IPS DF 19.7 (cell line): Measurements from ENCODE around the gene SFRP5.

Source experiments
- DNase-seq: peaks from one replicate; pipeline ENCODE4 v3.0.0-alpha.2; 2013; ENCODE audit warnings: low read depth, low spot score

The SFRP5 gene

DNA sequence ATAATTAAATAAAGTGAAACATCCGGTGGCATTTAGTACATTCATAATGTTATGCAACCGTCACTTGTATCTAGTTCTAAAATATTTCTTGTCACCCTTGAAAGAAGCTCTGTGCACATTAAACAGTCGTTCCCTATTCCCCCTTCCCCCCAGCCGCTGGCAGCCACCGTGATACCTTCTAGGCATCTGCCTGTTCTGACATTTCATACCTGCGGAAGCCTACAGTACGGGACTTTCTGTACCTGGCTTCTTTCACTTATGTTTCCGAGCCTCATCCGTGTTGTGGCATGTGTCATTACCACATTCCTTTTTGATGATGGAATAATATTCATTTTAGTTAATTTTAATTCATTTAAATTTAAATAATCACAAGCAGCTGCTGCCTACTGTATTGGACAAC lies 13.9 kb upstream of the SFRP5 start:
- no peak for DNase-seq

DNA sequence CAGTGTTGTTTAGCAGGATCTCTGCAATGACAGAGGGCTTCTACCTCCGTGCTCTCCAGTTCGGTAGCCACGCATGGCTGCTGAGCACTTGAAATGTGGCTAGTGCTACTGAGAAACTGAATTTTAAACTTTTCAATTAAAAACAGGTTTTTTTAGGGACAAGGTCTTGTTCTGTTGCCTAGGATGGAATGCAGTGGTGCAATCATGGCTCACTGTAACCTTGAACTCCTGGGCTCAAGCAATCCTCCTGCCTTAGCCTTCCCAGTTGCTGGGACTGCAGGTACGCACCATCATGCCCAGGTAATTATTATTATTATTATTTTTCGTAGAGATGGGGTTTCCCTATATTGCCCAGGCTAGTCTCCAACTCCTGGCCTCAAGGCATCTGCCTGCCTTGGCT lies 13.4 kb upstream of the SFRP5 start:
- no peak for DNase-seq

DNA sequence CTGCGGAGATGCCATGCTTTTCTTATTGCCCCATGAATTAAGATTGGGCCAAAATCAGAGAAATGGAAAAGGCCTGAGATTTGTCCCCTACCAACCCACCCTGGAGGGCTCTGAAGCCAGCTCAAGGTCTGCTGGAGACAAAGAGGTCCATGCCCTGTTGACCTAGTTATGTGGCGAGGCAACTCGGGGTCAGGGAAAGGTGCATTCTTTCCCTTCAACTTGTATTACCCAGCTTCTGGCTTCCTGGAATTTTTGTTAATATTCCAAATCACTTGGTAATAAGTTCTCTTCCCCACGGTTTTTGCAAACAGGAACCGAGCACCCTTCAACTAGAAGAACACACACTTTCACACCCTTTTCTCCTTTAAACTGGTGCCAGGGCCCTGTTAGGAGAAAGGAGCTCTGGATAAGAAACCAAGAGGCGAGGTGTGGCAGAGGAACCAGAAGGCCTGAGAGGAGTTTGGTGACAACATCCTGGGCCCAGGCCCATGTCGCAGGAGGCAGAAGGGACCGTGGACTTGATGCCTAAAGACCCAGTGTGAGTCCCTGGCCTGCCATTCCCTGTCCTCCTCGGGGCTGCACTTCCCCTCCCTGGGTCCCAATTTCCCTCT lies 12.5 kb upstream of the SFRP5 start:
- no peak for DNase-seq

DNA sequence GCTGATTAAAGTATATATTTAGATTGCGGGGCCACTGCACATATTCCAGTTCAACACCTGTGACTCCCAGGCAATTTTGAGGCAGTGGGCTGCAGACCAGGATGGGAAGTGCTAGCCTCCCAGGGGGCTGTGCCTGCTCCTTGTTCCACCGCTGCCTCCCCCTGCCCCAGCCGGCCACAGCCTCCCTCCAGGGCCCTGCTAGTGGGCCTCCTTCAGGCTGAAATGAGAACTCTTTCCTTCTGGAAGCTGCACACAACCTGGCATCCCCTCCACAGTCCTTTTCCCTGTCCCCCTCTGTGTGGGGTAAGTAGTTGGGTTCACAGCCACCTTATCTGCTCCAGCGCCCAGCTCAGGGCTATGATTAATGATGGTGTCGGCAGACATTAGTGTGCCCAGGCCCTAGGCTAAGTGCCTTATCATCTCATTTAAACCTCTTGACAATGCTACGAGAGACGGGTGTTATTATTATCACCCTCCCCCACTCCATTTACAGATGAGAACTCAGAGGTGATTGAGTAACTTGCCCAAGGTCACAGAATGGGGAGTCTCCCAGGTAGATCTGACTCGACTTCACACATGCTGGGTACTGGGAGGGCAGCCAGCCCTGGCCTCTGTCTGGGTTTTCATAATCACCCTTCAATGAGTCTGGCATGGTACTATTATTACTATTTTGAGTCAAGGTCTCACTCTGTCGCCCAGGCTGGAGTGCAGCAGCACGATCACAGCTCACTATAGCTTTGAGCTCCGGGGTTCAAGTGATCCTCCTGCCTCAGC lies 10.8 kb upstream of the SFRP5 start:
- no peak for DNase-seq

DNA sequence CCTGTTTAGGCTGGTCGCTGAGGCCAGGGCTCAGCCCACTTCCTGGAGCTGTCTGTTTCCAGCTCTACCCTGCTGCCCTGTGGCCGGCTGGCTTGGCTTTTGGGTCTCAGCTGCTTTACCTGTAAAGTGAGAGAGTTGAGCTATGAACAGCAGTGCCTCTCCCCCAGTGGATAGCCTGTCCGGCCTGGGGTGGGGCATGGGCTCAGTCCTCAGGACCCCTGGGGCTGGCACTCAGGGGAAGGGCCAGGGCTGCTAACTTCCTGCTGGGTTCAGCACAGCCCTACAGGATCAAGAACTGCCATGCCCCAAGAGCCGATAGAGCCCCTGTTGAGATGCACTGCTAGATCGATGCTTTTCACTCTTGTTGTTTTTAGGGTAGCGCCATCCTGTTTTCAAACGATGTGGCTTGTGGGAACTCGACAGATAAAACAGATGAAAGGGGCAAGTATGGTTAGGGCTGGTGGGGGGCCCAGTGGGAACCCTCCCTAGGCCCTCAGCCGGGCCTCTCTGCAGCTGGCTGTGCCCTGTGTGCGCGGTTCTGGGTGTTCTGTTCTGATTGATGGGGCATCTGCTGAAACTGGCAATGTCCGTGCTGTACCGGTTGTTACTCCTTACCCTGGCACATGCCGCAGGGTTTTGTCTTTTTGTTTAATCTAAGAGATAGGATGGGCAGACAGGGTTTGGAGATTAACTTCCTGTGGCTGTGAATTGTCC lies 10.0 kb upstream of the SFRP5 start:
- DNase-seq, result no peak

DNA sequence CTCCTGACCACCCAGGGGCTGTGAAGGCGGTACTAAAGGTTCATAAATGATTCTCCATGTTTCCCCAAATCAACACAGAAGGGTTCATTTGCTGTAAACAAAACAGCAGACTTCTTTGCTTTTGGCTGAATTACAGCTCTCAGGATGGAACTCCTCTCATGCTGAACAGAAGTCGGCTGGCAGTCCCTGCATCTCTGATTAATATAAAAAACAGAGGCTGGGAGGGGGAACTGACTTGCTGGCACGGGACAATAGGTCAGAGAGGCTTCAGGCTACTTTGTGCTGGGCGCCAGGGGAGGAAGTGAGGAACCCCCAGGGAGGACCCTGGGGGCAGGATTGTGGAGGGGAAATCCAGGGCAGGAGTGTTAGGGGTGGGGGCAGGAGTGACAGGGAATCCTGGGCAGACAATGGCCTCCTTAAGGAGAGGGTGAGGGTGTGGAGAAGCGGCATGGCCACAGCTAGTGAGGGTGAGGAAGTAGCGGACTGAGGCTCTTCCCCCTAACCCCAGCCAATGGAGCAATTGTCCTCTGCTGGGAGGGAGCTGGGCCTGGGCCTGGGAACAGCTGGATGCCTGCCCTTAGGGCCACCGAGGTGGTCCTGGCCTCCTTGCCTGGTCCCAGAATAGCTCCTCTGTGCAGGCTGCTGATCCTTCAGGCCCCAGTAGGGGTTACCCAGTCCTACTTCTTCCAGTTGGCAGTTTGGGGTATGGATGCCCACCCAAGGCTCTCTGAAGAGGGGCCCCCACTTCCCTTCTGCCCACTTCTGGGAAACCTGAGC lies 9.2 kb upstream of the SFRP5 start:
- DNase-seq, result no peak

DNA sequence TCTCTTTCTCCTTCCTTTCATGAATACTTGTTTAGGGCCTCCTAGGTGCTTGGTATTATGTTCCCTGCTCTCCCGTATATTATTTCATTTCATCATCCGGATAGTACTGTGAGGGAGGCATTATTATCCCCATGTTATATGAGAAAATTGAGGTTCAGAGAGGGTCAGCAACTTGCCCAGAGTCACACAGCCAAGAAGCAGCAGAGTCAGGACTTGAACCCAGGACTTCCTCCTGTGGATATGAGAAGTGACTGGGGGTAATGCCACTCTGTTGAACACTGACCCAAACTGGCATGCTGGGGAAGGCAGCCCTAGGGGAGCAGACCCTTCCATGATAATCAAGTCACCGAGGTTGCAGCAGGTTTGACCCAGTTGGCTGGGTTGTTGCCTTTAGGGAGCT lies 8.2 kb upstream of the SFRP5 start:
- no peak for DNase-seq

DNA sequence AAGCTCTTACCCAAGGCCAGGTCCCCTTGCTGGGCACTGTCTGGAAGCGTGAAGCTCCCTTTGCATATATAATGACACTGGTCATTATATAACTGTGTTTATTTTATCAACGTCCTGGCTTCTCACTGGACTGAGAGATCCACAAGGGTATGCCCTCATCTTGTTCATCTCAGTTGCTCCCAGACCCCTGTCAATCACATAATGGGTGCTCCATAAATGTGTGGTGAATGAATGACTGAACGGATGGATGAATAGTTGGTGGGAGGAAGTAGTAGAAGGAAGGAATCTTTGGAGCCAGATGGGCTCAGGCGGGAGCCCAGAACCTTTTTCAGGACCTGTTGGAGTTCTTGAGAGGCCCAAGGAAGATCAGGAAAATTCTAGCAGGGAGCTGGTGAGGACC lies 7.7 kb upstream of the SFRP5 start:
- no peak for DNase-seq

DNA sequence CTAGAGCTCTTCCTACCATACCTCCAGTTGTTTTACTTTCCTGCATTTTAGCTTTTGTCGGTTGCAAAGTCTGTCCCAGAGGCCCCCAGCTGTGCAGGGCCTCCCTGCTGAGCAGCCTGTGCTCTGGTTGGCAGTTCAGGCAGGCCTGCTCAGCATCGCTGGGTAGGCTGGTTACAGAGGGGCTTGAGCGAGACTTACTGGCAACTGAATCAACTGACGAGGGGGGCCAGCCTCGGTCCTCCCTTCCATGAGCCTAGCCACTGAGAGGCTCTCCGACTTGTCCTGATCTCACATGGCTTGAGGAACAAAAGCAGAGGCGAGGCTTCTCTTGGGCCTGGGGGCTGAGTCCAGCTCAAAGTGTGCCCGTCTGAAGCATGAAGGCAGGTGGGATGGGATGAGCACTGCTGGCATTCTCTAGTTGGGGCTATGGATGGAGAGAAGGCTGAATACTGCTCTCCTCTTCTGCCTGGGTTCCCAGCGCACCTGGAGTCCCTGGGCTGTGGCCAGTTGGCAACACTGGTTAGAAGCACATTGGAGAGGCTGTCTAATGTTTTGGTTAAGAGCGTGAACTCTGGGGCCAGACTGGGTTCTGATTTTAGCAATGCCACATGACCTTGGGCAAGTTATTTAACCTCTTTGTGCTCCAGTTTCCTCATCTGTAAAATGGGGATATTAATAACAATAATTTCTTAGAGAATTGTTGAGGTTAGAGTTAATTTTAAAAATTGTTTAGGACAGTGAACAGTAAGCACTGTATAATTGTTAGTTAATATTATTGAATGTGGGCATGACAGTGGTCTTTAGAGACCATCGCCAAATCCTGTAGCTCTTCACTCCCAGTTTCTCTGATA lies 6.9 kb upstream of the SFRP5 start:
- DNase-seq, result no peak

DNA sequence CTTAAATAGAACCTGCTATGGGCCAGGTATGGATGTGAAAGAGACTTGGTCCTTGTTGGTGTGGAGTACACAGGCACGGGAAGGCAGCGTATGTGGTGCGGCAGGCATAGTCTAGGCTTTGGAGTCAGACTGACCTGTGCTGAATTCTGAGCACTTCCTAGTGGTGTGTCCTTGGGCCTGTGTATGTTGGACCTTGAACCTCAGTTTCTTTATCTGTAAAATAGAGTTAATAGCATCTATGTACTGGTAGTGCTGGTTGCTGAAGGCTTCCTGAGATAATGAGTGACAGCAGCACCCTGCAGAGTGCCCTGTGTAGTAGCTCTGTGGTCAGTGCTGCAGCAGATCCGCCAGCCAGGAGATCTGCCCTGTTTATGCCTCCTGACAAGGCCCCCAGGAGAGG lies 5.3 kb upstream of the SFRP5 start:
- DNase-seq, result no peak

DNA sequence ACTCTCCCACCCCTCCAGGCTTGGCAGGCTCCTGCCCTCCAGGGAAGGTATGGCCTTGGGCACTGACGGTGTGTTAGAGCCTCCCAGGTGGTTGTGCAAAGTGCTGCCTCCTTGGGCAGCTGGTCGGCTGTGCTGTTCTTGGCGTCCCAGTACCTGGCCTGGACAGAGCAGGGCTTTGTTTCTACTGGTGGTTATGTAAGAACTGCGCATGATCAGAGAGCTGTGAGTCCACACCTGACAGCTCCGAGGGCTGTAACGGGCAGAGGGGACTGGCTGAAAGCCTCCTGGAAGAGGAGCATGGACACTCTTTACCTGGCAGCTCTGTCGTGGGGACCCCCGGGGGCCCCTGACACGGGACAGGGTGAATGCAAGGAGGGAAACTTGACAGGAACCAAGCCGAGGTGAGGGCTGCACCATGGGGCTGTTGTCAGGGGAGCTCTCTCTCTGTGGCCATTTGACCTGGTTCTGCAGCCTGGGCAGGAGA lies 3.1 kb upstream of the SFRP5 start:
- no peak for DNase-seq

DNA sequence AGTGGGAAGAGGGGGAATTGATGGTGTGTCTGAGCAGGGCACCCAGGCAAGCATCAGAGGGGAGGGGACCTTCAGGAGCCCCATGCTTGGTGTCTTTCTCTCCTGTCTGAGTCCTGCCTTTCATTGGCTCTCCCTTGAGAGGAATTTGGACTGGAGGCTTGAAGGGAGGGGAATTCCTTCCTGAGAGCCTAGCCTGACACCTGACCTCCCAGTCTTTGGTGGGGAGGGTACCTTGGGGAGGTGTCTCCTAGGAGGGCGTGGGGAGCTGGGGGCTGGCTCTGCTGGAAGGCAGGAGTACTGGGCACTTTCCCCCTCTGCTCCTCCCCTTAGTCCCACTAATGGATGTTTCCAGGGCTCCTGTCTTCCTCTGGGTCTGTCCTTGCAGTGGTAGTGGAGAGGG lies 1.3 kb upstream of the SFRP5 start:
- DNase-seq, result no peak

DNA sequence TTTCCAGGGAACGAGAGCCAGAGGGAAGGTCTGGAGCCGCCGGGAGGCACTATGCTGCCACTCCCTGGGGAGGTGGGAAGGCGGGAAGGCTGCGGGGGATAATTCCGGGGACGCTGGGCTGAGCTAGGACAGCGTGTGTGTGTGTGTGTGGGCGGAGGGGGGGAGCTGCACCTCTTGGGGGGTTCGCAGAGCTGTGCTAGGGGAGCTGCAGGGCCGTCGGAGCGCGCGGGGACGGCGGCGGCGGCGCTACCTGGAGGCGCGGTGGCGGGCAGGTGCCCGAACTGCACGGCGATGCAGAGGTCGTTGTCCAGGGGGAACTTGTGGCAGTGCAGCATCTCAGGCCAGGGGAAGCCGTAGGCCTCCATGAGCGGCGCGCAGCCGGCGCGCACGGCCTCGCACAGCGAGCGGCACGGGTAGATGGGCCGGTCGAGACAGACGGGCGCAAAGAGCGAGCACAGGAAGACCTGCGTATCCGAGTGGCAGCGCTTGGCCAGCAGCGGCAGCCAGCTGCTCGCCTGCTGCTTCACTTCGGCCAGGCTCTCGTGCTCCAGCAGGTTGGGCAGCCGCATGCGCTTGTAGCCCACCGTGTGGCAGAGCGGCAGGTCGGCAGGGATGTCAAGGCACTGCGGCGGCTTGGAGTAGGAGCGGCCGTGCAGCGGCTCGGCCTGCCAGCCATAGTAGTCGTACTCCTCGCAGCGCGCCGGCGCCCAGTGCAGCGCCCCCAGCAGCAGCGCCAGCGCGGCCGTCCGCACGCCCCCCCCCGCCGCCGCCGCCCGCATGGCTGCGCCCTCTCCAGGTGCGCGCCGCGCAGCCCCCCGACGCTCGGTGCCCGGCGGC lies 526 bp downstream of the SFRP5 start:
- DNase-seq, result no peak

DNA sequence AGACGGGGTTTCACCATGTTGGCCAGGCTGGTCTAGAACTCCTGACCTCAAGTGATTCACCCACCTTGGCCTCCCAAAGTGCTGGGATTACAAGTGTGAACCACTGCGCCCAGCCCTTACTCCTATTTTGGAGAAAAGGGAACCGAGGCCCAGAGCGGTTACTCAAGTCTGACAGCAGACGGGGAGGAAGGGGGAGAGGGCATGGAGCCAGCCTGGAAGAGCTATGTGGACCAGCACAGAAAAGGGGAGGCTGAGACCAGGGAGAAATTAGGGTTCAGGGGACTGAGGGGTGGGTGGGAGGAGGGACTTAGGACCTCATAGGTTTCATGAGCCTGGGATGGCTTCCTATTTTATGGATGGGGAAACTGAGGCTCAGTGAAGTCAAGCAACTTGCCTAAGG lies 1.5 kb downstream of the SFRP5 start:
- no peak for DNase-seq

DNA sequence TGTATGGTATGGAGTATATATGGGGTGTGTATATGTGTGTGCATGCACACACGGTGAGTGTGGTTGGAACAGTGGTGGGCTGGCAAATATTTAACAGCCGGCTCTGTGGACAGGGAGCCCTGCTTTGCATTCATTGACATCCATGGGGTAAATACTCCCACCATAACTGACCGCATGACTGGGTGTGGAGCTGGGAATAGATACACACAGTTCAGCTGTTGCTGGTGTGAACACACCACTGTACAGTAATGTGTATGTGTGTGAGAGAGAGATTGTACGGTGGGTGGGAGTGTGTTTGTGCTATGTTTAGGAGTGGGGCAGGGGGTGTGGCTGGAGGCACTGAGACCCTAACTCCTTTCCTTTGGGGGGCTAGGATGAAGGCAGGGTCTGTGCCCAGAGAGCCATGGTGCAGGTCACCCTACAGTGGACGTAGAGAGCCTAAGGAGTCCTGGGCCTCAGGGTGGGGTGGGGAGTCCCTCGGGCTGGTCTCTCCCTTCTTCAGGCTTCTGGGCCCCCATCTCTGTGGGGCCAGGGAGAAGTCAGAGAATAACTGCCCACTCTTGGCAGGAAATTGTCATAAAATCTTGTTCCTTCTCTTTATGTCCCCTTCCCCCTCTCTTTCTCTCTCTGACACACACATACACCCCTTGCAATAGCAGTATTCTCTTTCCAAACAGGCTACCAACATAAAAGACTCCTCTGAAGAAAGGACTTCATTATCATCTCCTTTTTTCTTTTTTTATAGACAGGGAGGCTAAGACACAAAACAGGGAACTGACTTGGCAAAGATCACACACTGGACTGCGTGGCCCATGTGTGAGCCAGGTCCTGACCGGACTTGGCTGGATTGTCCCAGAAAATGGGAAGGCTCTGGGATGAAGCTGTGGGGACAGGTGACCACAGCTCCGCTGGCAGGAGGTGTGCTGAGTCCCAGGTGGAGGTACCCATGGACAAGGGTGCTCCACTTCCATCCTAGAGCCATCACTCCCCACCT lies 3.2 kb downstream of the SFRP5 start:
- DNase-seq, result no peak

DNA sequence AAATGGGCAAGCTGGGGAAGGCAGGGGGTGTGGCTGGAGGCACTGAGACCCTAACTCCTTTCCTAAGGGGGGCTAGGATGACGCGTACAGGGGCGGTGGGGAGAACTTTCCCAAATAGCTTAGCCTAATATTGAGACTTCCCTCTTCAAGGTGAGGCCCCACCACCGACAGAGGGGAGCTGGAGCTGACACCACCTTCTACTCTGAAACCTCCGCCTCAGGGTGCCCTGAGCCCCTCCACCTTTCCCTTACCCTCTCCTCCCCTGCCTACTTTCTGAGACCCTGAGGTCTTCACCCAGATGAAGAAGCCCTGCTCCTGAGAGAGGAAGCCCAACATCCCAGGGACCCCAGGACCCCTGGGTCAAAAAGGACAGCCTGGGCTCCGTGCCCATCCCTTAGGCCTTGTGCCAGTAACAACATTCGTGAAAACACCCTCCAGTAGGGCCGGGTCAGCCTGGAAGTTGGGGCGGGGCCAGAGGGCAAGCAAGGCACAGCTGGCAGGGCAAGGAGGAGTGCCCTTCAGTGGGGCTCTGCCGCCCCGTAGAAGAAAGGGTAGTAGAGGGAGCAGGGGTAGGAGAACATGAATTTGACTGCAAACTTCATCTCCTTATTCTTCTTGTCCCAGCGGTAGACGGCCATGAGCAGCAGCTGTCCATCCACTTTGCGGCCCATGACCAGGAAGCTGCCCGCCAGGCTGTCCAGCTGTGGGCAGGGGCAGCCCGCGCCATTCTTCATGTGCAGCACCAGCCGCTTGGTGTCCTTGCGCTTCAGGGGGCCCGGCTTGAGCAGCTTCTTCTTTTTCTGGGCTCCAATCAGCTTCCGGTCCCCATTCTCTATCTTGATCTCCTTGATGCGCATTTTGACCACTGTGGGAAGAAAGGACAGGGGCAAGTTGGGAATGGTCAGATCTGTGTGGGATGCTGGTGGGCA lies 4.5 kb downstream of the SFRP5 start:
- DNase-seq, result no peak

DNA sequence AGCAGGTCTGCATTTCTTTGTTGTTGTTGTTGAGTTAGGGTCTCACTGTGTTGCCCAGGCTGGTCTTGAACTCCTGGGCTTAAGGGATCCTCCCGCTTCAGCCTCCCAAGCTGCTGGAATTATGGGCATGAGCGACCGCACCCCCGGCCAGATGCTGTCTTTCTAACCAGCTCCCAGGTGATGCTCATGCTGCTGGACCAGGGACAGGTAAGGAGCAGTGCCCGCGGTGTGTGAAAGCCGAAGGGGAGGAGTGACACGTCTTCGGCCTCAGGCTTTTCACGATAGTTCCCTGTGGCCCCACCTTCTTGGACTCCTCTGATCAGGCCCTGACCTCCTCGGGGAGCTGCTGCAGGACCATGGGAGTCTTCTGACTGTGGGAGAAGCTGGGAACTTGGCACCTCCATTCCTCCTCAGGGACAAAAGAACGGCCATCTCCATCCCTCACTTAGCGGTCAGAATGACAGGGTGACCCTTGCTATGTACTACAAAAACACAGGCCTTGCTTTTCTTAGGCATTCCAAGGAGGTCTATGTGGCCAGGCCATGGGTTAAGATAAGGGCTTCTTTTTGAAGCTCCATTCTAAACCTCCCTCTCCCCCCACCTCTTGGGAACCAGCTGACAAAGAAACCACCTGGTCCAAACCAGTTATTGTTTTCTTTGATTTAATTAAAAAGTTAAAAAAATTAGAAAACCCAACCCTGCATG lies 5.5 kb downstream of the SFRP5 start:
- DNase-seq, result no peak
